GM12864 (cell line): Measurements from ENCODE around the gene CERS6.
"Not testable (repeated sequence)": the region's sequence is repeated elsewhere in the genome, so short reads cannot be mapped to it uniquely, and the experiment has no call there.

Source experiments
- DNase-seq: peaks from one replicate; pipeline ENCODE4 v3.0.0-alpha.2; 2011; ENCODE audit warnings: low read depth
- H3K4me3 ChIP-seq: 2 replicates; pipeline ENCODE4 v1.5.1; 2011; ENCODE audit warnings: mild to moderate bottlenecking, low read depth, low read length, control low read depth
- TF ChIP-seq, protein P1 (sequence below): IDR thresholded peaks from 2 replicates; pipeline ENCODE4 v1.5.1; 2011; ENCODE audit warnings: low read depth, mild to moderate bottlenecking, moderate library complexity, low read length, control low read depth, inconsistent platforms; ENCODE audit errors: missing control alignments

The CERS6 gene

DNA sequence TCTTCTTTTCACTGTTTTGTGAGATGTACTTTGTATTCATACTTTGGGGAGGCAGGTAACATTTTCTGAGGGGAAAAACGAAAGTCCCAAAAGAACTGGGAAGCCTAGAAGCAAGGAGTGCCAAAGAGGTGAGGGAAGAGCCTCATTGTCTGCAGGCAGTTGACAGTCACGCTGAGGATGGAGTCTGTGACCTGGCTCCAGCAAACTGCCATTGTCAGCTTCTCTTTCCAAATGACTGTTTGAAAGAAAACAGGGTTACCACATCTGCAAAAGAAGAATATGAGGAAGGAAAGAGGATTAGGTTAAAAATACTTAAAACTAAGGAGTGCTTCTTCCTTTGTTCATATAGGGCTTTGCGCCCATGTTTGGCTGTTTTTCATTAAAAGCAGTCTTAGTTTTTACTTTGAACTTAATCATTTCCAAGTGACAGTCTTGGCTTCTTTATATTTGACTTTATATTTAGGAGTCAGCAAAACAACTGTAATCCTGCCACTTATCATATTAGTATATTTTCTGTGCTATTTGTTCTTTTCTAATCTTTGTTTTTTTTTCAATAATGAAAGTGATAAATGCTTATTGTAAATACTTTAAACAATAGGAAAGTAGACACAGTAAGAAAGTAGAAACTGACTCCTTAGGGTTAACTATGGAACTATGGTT lies 35.0 kb downstream of the CERS6 start:
- no peak for DNase-seq
- H3K4me3 ChIP-seq, result peak overlapping the region; percentile 58
- TF ChIP-seq, protein P1, sequence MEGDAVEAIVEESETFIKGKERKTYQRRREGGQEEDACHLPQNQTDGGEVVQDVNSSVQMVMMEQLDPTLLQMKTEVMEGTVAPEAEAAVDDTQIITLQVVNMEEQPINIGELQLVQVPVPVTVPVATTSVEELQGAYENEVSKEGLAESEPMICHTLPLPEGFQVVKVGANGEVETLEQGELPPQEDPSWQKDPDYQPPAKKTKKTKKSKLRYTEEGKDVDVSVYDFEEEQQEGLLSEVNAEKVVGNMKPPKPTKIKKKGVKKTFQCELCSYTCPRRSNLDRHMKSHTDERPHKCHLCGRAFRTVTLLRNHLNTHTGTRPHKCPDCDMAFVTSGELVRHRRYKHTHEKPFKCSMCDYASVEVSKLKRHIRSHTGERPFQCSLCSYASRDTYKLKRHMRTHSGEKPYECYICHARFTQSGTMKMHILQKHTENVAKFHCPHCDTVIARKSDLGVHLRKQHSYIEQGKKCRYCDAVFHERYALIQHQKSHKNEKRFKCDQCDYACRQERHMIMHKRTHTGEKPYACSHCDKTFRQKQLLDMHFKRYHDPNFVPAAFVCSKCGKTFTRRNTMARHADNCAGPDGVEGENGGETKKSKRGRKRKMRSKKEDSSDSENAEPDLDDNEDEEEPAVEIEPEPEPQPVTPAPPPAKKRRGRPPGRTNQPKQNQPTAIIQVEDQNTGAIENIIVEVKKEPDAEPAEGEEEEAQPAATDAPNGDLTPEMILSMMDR, result no peak

DNA sequence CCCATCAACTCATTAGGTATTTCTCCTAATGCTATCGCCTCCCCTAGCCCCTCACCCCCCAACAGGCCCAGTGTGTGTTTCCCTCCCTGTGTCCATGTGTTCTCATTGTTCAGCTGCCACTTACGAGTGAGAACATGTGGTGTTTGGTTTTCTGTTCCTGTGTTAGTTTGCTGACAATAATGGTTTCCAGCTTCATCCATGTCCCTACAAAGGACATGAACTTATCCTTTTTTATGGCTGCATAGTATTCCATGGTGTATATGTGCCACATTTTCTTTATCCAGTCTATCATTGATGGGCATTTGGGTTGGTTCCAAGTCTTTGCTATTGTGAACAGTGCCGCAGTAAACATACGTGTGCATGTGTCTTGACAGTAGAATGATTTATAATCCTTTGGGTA lies 35.7 kb downstream of the CERS6 start:
- H3K4me3 ChIP-seq, result peak overlapping the region; percentile 11; the same call in 1 of the 2 replicates

DNA sequence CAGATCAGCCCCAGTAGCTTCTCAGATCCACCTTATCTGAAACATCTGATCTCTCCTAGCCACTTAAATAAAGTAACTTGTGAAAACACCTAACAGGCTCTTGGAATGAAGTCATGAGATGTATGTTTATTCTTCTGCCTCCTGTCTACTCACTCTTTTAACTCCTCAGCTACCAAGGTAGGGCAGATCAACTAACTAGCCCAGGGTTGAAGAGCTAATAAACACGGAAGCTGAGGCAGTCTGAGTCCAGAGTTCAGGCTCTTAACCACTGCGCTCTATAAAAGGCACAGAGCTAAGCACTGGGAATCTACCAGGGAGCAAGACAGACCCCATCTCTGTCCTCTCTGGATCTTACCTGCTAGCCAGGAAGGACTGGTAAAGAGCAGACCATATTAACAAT lies 37.1 kb downstream of the CERS6 start:
- not testable (repeated sequence) for DNase-seq, H3K4me3 ChIP-seq

More for the DNA sequence above, 35.7 kb downstream of the CERS6 start:
- DNase-seq, result not testable (repeated sequence)

DNA sequence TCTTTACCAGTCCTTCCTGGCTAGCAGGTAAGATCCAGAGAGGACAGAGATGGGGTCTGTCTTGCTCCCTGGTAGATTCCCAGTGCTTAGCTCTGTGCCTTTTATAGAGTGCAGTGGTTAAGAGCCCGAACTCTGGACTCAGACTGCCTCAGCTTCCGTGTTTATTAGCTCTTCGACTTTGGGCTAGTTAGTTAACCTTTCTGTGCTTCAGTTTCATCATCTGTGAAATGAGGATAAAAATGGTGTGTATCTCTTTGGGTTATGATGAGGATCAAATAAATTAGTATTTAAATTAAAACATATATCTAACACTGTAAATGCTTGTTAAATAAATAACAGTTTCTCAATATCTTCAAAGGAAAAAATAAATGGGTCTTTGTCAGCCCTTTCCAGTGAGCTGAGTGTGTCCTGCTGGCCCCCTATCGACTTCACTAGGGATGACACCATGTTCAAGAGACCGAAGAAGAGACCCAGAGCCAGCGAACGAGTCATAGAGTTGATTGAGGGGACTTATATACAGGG lies 38.2 kb downstream of the CERS6 start:
- H3K4me3 ChIP-seq, result no peak overlapping the region
- TF ChIP-seq, protein P1, result no peak
- no peak for DNase-seq

DNA sequence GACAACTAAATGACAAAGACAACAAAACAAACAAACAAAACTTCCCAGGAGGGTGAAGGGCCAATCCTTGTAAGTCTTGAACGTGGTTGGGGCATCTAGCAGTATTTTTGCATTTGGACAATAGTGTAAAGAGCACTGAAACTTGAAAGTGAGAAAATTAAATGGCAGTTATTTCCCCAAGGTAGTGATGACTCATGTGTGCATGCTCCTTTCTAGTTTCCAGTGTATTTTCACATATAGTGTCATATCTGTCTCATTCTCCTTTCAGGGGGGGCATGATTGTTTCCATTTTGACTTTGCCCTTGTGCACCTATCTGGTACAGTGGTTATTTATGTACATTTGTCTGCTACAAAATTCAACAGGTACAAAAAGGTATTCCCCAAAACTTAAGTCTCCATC lies 39.5 kb downstream of the CERS6 start:
- TF ChIP-seq, protein P1, result no peak
- no peak overlapping the region for H3K4me3 ChIP-seq
- peak; percentile 82 for DNase-seq

DNA sequence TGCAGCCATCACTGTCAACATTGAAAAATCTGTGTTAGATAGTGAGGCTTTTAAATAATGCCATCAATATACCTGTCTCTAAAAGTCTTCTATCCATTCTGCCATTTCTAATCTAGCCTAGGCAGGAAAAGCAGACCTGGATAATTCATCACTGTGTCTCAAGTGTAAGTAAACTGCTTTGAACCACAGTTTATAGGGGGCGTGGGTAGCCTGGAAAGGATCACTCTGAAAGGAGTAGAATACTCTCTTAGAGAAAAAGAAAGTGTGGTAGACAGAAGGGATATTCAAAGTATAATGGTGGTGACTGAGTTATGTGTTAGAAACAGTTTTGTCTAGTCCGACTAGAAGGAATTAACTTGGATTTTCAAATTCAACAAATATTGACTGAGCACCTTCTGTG lies 40.8 kb downstream of the CERS6 start:
- no peak for DNase-seq
- TF ChIP-seq, protein P1, result no peak
- no peak overlapping the region for H3K4me3 ChIP-seq

DNA sequence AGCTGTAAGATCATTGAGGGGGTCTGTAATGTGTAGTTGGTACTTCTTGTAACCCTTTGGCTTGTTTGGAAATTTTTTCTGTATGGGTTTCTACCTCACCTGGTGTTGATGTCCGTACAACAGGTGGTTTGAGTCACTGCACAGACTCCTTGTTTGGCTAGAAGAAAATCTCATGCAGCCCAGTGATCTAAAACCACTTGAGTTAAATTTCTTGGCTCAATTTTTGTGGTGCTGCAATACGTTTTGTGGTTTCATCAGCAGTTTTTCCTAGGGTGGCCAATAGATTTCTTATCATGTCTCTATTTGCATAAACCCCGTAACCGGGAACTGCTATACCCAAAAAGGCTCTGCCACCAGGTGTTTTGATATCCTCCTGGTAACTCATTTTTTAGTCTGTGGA lies 43.4 kb downstream of the CERS6 start:
- DNase-seq, result no peak
- no peak overlapping the region for H3K4me3 ChIP-seq
- TF ChIP-seq, protein P1, result no peak

DNA sequence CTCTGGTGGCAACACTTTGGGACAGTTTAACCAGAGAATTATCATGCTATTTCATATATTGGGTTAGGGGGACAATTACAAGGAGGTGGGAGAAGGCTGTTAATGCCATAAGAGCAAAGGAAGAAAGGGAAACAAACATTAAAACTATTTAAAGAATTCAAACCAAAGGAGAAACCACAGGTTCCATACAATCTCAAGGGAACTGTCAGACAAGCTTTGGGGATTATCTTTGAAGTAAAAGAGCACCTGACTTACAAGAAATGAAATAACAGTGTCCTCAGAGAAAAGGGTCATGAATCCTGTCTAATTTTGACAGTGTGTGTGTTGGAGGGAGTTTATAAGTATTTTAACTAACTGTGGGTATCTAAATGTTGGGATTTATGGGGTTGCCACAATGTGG lies 44.4 kb downstream of the CERS6 start:
- H3K4me3 ChIP-seq, result no peak overlapping the region
- DNase-seq, result no peak
- TF ChIP-seq, protein P1, result no peak
